Left ventricle myocardium inferior (tissue), 1 donor: ENCODE results near the gene DNM3. TPM values are rescaled to one million over a fixed set of nuclear protein-coding genes. Genes with fewer than 3 reads are reported as not detected.

Experiments used
- DNase-seq: peaks from one replicate; pipeline ENCODE4 v3.0.0-alpha.2; 2020
- H3K27ac ChIP-seq: fragments of 200-600 bp; replicated peaks from 2 replicates; pipeline ENCODE4 v1.8.0; 2021
- H3K27me3 ChIP-seq: fragments of 200-600 bp; 2 replicates; pipeline ENCODE4 v1.8.0; 2021; ENCODE audit warnings: low read depth
- H3K36me3 ChIP-seq: fragments of 200-600 bp; 2 replicates; pipeline ENCODE4 v1.8.0; 2021
- H3K4me1 ChIP-seq: fragments of 200-600 bp; 2 replicates; pipeline ENCODE4 v1.8.0; 2021
- H3K4me3 ChIP-seq: fragments of 200-600 bp; 2 replicates; pipeline ENCODE4 v1.8.0; 2021; ENCODE audit warnings: mild to moderate bottlenecking, moderate library complexity
- H3K9me3 ChIP-seq: fragments of 200-600 bp; replicated peaks from 2 replicates; pipeline ENCODE4 v1.8.0; 2021
- intact Hi-C: fragments of 100-400 bp; cut with micrococcal nuclease; formaldehyde crosslinking; loops from one replicate; pipeline ENCODE4 v1.11.0; 2022
- total RNA-seq: library from RNA; stranded (reverse); fragmentation: NEBNext Ultra II Directional; extraction: Animal tissue kit (Norgen Biotek cat#: 25700); gene quantifications from one replicate; pipeline ENCODE4 v1.2.1, GENCODE V29; 2021
- TF ChIP-seq, protein P1 (sequence below): fragments of 200-600 bp; IDR thresholded peaks from 2 replicates; pipeline ENCODE4 v1.8.0; 2021; ENCODE audit warnings: antibody characterized with exemption, mild to moderate bottlenecking, borderline replicate concordance
- donor health status: DM: no; HTN: yes; CAD: no; lungs with severe emphysema.

DNM3 gene
- total RNA-seq, 1 donor from 2014 or later, result 1.2 TPM

DNA sequence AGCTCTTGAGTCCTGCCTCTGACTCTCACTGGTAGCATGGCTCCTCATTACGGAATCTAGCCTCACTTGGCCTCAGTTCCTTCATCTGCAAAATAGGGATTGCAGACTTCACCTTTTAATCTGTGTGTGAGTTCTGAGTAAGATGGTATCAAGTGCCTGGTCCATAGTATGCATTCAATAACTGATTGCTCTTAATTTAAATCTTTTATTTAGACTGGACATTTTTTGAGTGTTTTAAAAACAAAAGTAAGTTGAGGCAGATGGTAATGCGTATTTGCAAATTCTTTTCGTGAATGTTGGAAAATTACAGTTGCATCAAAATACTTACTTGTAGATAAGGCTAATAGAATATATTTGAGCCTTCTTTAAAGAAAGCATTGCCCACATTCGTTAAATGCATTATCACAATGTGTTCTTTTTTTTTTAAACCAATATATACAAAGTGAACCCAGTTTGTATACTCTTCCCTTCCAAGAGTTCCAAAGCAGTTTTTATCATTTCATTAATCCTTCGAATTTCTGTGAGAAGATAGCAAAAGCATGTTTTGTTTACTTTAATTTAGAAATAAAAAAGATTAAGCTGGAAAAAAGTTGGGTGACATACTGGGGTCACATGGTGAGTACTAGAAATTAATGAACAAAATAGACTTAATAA, 8.1 kb downstream of the DNM3 start:
- no peak overlapping the region for H3K4me3 ChIP-seq
- intact Hi-C loops, result no loop called here

DNA sequence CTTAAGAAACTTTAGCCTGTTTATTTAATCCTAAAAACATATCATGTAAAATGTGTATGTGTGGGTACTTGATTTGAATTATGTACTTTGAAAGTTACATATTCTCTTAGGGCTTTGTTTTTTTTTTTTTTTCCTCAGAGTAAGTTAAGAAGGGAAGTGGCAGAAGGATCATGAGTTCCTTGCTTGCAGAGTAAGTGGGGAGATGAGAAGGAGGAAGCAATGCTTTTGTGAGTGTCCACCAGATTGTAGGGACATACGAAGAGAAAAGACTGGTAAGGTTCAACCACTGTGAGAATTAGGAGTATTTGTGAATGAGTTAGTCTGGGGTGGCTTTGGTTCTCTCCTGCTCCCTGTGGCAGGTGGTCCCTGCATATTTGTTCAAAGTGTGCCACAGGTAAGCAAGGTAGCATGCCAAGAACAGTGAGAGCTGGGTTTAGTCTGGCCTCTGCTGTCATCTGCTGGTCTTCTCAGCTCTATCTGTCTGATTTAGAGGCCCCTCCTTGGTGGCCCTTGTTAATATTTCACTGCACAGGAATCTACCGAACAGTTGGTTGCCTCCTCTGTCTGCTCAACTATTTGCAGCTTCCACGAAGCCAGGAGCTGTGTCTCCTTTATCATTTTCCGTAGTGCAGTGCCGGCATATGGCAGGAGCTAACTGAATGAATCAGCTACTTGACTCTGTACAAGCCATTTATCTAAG, 9.5 kb downstream of the DNM3 start:
- no peak overlapping the region for H3K4me3 ChIP-seq
- TF ChIP-seq, protein P1, sequence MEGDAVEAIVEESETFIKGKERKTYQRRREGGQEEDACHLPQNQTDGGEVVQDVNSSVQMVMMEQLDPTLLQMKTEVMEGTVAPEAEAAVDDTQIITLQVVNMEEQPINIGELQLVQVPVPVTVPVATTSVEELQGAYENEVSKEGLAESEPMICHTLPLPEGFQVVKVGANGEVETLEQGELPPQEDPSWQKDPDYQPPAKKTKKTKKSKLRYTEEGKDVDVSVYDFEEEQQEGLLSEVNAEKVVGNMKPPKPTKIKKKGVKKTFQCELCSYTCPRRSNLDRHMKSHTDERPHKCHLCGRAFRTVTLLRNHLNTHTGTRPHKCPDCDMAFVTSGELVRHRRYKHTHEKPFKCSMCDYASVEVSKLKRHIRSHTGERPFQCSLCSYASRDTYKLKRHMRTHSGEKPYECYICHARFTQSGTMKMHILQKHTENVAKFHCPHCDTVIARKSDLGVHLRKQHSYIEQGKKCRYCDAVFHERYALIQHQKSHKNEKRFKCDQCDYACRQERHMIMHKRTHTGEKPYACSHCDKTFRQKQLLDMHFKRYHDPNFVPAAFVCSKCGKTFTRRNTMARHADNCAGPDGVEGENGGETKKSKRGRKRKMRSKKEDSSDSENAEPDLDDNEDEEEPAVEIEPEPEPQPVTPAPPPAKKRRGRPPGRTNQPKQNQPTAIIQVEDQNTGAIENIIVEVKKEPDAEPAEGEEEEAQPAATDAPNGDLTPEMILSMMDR, result no peak
- H3K27me3 ChIP-seq, result no peaks in the 10 kb centered on the region
- no peak overlapping the region for H3K27ac ChIP-seq
- H3K36me3 ChIP-seq, result no peaks in the 10 kb centered on the region
- DNase-seq, result no peak
- intact Hi-C loops, result no loop called here
- peaks cover 2% of the 10 kb centered on the region for H3K9me3 ChIP-seq
- H3K4me1 ChIP-seq, result no peaks in the 10 kb centered on the region

More for the DNA sequence above, 8.1 kb downstream of the DNM3 start:
- Histone ChIP-seq H3K27me3 (no peaks in the 10 kb centered on the region), H3K4me1 (no peaks in the 10 kb centered on the region), H3K27ac (no peak overlapping the region), H3K9me3 (no peaks in the 10 kb centered on the region), H3K36me3 (no peaks in the 10 kb centered on the region)
- DNase-seq, result no peak
- TF ChIP-seq, protein P1, result no peak

DNA sequence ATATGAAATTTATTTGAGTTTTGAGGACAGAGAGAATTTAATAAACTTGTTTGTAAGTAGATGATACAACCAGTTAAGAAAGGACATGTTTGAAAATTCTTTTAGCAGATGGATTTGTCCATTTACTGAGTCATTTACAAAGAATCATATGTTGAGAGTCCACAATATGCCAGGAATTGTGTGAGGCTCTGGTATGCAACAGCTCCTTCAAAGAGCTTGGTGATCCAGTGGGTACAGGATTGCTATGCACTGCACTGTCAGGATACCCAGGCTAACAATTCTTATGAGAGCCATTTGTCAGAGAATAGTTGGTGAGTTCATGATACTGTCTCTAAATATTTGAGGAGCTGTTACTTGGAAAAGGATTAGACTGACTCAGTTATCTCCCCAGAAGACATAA, 11.0 kb downstream of the DNM3 start:
- Histone ChIP-seq H3K27ac (no peak overlapping the region), H3K36me3 (no peaks in the 10 kb centered on the region), H3K4me3 (no peak overlapping the region), H3K4me1 (no peaks in the 10 kb centered on the region), H3K27me3 (no peaks in the 10 kb centered on the region), H3K9me3 (peaks cover 9% of the 10 kb centered on the region)
- intact Hi-C loops, result no loop called here
- no peak for DNase-seq
- TF ChIP-seq, protein P1, result no peak

DNA sequence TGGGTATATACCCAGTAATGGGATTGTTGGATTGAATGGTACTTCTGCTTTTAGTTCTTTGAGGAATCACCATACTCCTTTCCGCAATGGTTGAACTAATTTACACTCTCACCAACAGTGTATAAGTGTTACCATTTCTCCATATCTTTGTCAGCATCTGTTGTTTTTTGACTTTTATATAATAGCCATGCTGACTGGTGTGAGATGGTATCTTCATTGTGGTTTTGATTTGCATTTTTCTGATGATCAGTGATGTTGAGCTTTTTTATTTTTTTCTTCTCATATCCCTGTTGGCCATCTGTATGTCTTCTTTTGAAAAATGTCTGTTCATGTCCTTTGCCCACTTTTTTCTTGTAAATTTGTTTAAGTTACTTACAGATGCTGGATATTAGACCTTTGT, 14.1 kb downstream of the DNM3 start:
- TF ChIP-seq, protein P1, result no peak
- Histone ChIP-seq H3K27me3 (no peaks in the 10 kb centered on the region), H3K4me1 (no peaks in the 10 kb centered on the region), H3K9me3 (peaks cover 16% of the 10 kb centered on the region), H3K36me3 (no peaks in the 10 kb centered on the region), H3K27ac (no peak overlapping the region), H3K4me3 (no peak overlapping the region)
- DNase-seq, result no peak
- intact Hi-C loops, result no loop called here

DNA sequence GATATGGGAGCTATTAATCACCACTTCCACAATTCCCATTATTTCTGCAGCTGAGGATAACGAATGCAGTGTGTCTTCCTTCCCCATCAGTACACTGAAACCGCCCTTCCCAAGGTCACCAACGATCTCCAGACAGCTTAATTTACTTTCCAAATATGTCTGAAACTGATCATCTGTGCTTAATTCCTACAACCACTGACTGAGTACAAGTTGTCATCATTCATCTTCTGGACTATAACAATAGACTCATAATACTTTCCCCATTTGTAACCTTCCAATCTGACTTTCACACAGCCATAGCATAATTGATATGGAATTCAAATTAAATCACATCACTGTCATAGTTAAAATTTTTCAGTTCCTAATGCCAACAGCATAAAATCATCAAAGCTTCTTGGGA, 17.4 kb downstream of the DNM3 start:
- Histone ChIP-seq H3K4me1 (no peaks in the 10 kb centered on the region), H3K27me3 (no peaks in the 10 kb centered on the region), H3K9me3 (peaks cover 16% of the 10 kb centered on the region), H3K4me3 (no peak overlapping the region), H3K27ac (no peak overlapping the region), H3K36me3 (no peaks in the 10 kb centered on the region)
- DNase-seq, result no peak
- intact Hi-C loops, result no loop called here
- TF ChIP-seq, protein P1, result no peak
